T-cell (primary cell): Measurements from ENCODE around the gene CLEC17A. TPM values are rescaled to one million over a fixed set of nuclear protein-coding genes. Genes with fewer than 3 reads are reported as not detected.
"Not testable (repeated sequence)": the region's sequence is repeated elsewhere in the genome, so short reads cannot be mapped to it uniquely, and the experiment has no call there.

Experiments used
- ATAC-seq, 4 experiments: fragments of 200-7000 bp in 3 of 4; fragments of 150-1000 bp in 1 of 4; cut with Tn5 transposase; replicated peaks in 1 of 4; 1 replicate in 3 of 4; 2 replicates in 1 of 4; pipeline ENCODE4 v1.10.0; 2021; ENCODE audit warnings: moderate library complexity in 3 of 4, mild to moderate bottlenecking in 2 of 4, moderate number of reproducible peaks in 1 of 4
- CTCF ChIA-PET, 2 donors: fragments of 300-600 bp; sonication (Branson Sonifier 250); formaldehyde crosslinking; loops; one replicate each; lab custom pipeline; 2022; ENCODE audit warnings: antibody characterized with exemption in 2 of 2; lab: Charles Lee
- POLR2A ChIA-PET, 2 donors: fragments of 300-600 bp; sonication (Branson Sonifier 250); formaldehyde crosslinking; loops; one replicate each; lab custom pipeline; 2022; ENCODE audit warnings: antibody characterized with exemption in 2 of 2; lab: Charles Lee
- DNase-seq, 35 experiments: peaks; one replicate each; pipeline versions ENCODE4 v3.0.0 to v3.0.0-alpha.2; 2013 to 2023
- H3K27ac ChIP-seq: one replicate; pipeline ENCODE4 v1.5.1; 2013; ENCODE audit warnings: low read length
- H3K27me3 ChIP-seq, 2 experiments: replicated peaks in 1 of 2; 1 replicate in 1 of 2; 2 replicates in 1 of 2; pipeline versions ENCODE4 v1.6.1 to v1.7.0; 2013; ENCODE audit warnings: low read length in 1 of 2, mixed read lengths in 1 of 2; ENCODE audit not compliant: control insufficient read depth in 2 of 2, insufficient read depth in 2 of 2; ENCODE audit errors: extremely low read depth in 1 of 2
- H3K36me3 ChIP-seq, 2 donors: 1 replicate in 1 of 2; 2 replicates in 1 of 2; pipeline versions ENCODE4 v1.6.1 to v1.7.0; 2013; ENCODE audit warnings: low read length in 1 of 2; ENCODE audit not compliant: control insufficient read depth in 2 of 2, insufficient read depth in 1 of 2; ENCODE audit errors: extremely low read depth in 1 of 2
- H3K4me1 ChIP-seq, 2 experiments: 1 replicate in 1 of 2; 2 replicates in 1 of 2; pipeline versions ENCODE4 v1.6.1 to v1.7.0; 2013; ENCODE audit warnings: low read length in 2 of 2, mixed read lengths in 1 of 2; ENCODE audit not compliant: insufficient read depth in 2 of 2, control insufficient read depth in 1 of 2; ENCODE audit errors: extremely low read depth in 1 of 2
- H3K4me3 ChIP-seq, 2 donors: 1 replicate in 1 of 2; 2 replicates in 1 of 2; pipeline versions ENCODE4 v1.5.1 to v1.7.0; 2013; ENCODE audit warnings: mild to moderate bottlenecking in 2 of 2, low read length in 1 of 2, moderate library complexity in 1 of 2; ENCODE audit not compliant: control insufficient read depth in 1 of 2; ENCODE audit errors: extremely low read depth in 1 of 2
- H3K9me3 ChIP-seq: 2 replicates; pipeline ENCODE4 v1.7.0; 2013
- H3K27ac Mint-ChIP-seq, 2 donors: one replicate each; pipeline ENCODE4 v1.8.0; 2020 to 2021; ENCODE audit warnings: mild to moderate bottlenecking in 2 of 2, mixed read lengths in 2 of 2
- H3K27me3 Mint-ChIP-seq, 2 donors: one replicate each; pipeline ENCODE4 v1.8.0; 2021 to 2022; ENCODE audit warnings: mixed read lengths in 2 of 2
- H3K36me3 Mint-ChIP-seq: one replicate; pipeline ENCODE4 v1.8.0; 2021; ENCODE audit warnings: mixed read lengths
- H3K4me1 Mint-ChIP-seq, 3 donors: one replicate each; pipeline ENCODE4 v1.8.0; 2020 to 2022; ENCODE audit warnings: mixed read lengths in 3 of 3, mild to moderate bottlenecking in 1 of 3
- H3K4me3 Mint-ChIP-seq, 3 donors: one replicate each; pipeline ENCODE4 v1.8.0; 2020 to 2022; ENCODE audit warnings: mild to moderate bottlenecking in 3 of 3, mixed read lengths in 3 of 3, moderate library complexity in 3 of 3
- H3K9me3 Mint-ChIP-seq, 3 donors: one replicate each; pipeline ENCODE4 v1.8.0; 2020 to 2022; ENCODE audit warnings: mixed read lengths in 3 of 3
- WGBS: methylation state at CpG from one replicate; pipeline ENCODE4 v1.1.5; 2013; ENCODE audit warnings: missing lambda C conversion rate; ENCODE audit not compliant: insufficient coverage; 5-methylcytosine and 5-hydroxymethylcytosine counted together
- total RNA-seq, 35 experiments: library from RNA in 6 of 35; stranded (reverse) in 6 of 35; fragments of 120-200 nt in 1 of 35; gene quantifications; one replicate each; pipeline versions ENCODE4 v1.2.1 to v1.2.4 and lab custom pipeline; 2013 to 2026

Gene CLEC17A
- total RNA-seq, 5 donors from 2014 or later (not counting 1 experiment from before 2014, with no cell fraction given), result 0.40 to 5.2 (median 1.1) TPM

- CTCF ChIA-PET, result no interaction called here
- Histone ChIP-seq H3K36me3 (no peaks in the 10 kb centered on the region), H3K27ac (no peak overlapping the region), H3K4me1 (no peaks in the 10 kb centered on the region), H3K4me3 (no peak overlapping the region), H3K27me3 (no peaks in the 10 kb centered on the region), H3K9me3 (no peaks in the 10 kb centered on the region)
- H3K27ac Mint-ChIP-seq, result no peak overlapping the region
- no peaks in the 10 kb centered on the region for H3K36me3 Mint-ChIP-seq
- POLR2A ChIA-PET, result no interaction called here
- no CpG with 5 or more reads among the region's 6 CpGs for WGBS
- H3K9me3 Mint-ChIP-seq, result no peaks in the 10 kb centered on the region
- no peak overlapping the region for H3K4me3 Mint-ChIP-seq
- H3K4me1 Mint-ChIP-seq, result peaks cover 0 to 8% (median 0%) of the 10 kb centered on the region in 3 donors
- ATAC-seq, result no peak
- no peaks in the 10 kb centered on the region for H3K27me3 Mint-ChIP-seq
- DNase-seq, result no peak
These were observed 2.2 kb upstream of the CLEC17A start for GRCh38 chr19:14580623-14581237.

GRCh38 chr19:14584372-14584771 lies 1.5 kb downstream of the CLEC17A start:
- H3K27ac Mint-ChIP-seq, H3K27me3 ChIP-seq, POLR2A ChIA-PET, H3K9me3 ChIP-seq, H3K36me3 Mint-ChIP-seq, H3K9me3 Mint-ChIP-seq, H3K4me1 Mint-ChIP-seq, ATAC-seq, DNase-seq, H3K36me3 ChIP-seq, H3K27me3 Mint-ChIP-seq, H3K4me1 ChIP-seq, H3K4me3 ChIP-seq, H3K27ac ChIP-seq, CTCF ChIA-PET: not testable (repeated sequence)
- whole genome bisulfite sequencing, result no CpG with 5 or more reads among the region's 5 CpGs
- H3K4me3 Mint-ChIP-seq, result peak overlapping the region in 1 of 3 donors; percentile 79

- H3K9me3 Mint-ChIP-seq, H3K4me1 ChIP-seq, H3K27me3 ChIP-seq, CTCF ChIA-PET, H3K4me3 ChIP-seq, H3K36me3 ChIP-seq, H3K36me3 Mint-ChIP-seq, H3K27me3 Mint-ChIP-seq, H3K4me1 Mint-ChIP-seq, H3K9me3 ChIP-seq, DNase-seq, H3K27ac Mint-ChIP-seq, H3K27ac ChIP-seq: not testable (repeated sequence)
- WGBS, result no CpG with 5 or more reads among the region's 3 CpGs
- POLR2A ChIA-PET, result interaction anchor here in 1 of 2 donors (0.6 kb wide), 1 partner anchor 98 kb away, joined by 3 read pairs; no protein-coding TSS in a partner anchor
- ATAC-seq, result peak in 3 of 4 experiments; percentile 43 to 66 (median 60)
- H3K4me3 Mint-ChIP-seq, result peak overlapping the region in 1 of 3 donors; percentile 1
These were observed 2.3 kb downstream of the CLEC17A start for GRCh38 chr19:14585187-14585586.

GRCh38 chr19:14589433-14589832 lies 6.5 kb downstream of the CLEC17A start:
- H3K4me3 Mint-ChIP-seq, H3K9me3 Mint-ChIP-seq, H3K27me3 ChIP-seq, POLR2A ChIA-PET, H3K36me3 ChIP-seq, DNase-seq, H3K4me3 ChIP-seq, H3K27ac ChIP-seq, H3K4me1 ChIP-seq, CTCF ChIA-PET, H3K27me3 Mint-ChIP-seq, H3K27ac Mint-ChIP-seq, H3K9me3 ChIP-seq, H3K36me3 Mint-ChIP-seq, H3K4me1 Mint-ChIP-seq: not testable (repeated sequence)
- no CpG with 5 or more reads among the region's 4 CpGs for WGBS
- peak in 1 of 4 experiments; percentile 38 for ATAC-seq

- Mint-ChIP-seq H3K27ac (no peak overlapping the region), H3K4me1 (no peaks in the 10 kb centered on the region), H3K9me3 (peaks cover 0 to 8% (median 7%) of the 10 kb centered on the region in 3 donors), H3K36me3 (no peaks in the 10 kb centered on the region), H3K27me3 (peaks cover 8 to 11% of the 10 kb centered on the region in 2 donors), H3K4me3 (no peak overlapping the region)
- H3K36me3 ChIP-seq, result no peaks in the 10 kb centered on the region
- no peaks in the 10 kb centered on the region for H3K9me3 ChIP-seq
- ChIA-PET CTCF (no interaction called here), POLR2A (interaction anchor here in 1 of 2 donors (0.5 kb wide), 1 partner anchor 1756 kb away, joined by 3 read pairs; no protein-coding TSS in a partner anchor)
- peaks cover 0 to 11% of the 10 kb centered on the region in 2 experiments for H3K27me3 ChIP-seq
- H3K4me1 ChIP-seq, result no peaks in the 10 kb centered on the region
- DNase-seq, result no peak
- WGBS, result 82% methylated on average over 3 of the region's 3 CpGs
- H3K27ac ChIP-seq, result no peak overlapping the region
- H3K4me3 ChIP-seq, result no peak overlapping the region
- ATAC-seq, result no peak
These were observed 12.7 kb downstream of the CLEC17A start for GRCh38 chr19:14595558-14595957.

GRCh38 chr19:14599548-14600147 lies 16.8 kb downstream of the CLEC17A start:
- POLR2A ChIA-PET, result no interaction called here
- DNase-seq, result no peak

More at GRCh38 chr19:14599548-14600147, 16.8 kb downstream of the CLEC17A start:
- H3K27ac Mint-ChIP-seq, result no peak overlapping the region
- Histone ChIP-seq H3K27me3 (peaks cover 0 to 6% of the 10 kb centered on the region in 2 experiments), H3K9me3 (no peaks in the 10 kb centered on the region), H3K27ac (no peak overlapping the region), H3K4me3 (no peak overlapping the region), H3K4me1 (no peaks in the 10 kb centered on the region), H3K36me3 (no peaks in the 10 kb centered on the region)
- 93% methylated on average over 6 of the region's 8 CpGs for WGBS
- CTCF ChIA-PET, result no interaction called here
- H3K9me3 Mint-ChIP-seq, result peaks cover 0 to 8% (median 7%) of the 10 kb centered on the region in 3 donors
- no peak for ATAC-seq
- H3K27me3 Mint-ChIP-seq, result peaks cover 5 to 9% of the 10 kb centered on the region in 2 donors
- peaks cover 4 to 9% (median 6%) of the 10 kb centered on the region in 3 donors for H3K4me1 Mint-ChIP-seq
- no peak overlapping the region for H3K4me3 Mint-ChIP-seq
- no peaks in the 10 kb centered on the region for H3K36me3 Mint-ChIP-seq
